Kidney (tissue), 14 donors: Measurements from ENCODE around the gene MS4A10. TPM values are rescaled to one million over a fixed set of nuclear protein-coding genes. Genes with fewer than 3 reads are reported as not detected.

ENCODE experiments used
- DNase-seq, 5 donors: peaks; one replicate each; pipeline ENCODE4 v3.0.0-alpha.2; 2013 to 2020
- FAIRE-seq: peaks from 2 replicates; lab custom pipeline; 2012; peaks lifted over from hg19 to GRCh38; lab: Jason Lieb, UNC
- H3K27ac ChIP-seq, 2 donors: one replicate each; pipeline ENCODE4 v1.7.0; 2013; ENCODE audit warnings: low read depth in 2 of 2, low read length in 2 of 2, inconsistent platforms in 1 of 2
- H3K27me3 ChIP-seq: one replicate; pipeline ENCODE4 v1.7.1; 2013; ENCODE audit warnings: low read length, inconsistent platforms; ENCODE audit not compliant: control insufficient read depth, insufficient read depth
- H3K36me3 ChIP-seq, 3 donors: one replicate each; pipeline versions ENCODE4 v1.7.0 to v1.7.1; 2013; ENCODE audit warnings: low read length in 3 of 3, control low read depth in 1 of 3, inconsistent platforms in 1 of 3; ENCODE audit not compliant: insufficient read depth in 3 of 3, control insufficient read depth in 2 of 3
- H3K4me1 ChIP-seq, 3 donors: one replicate each; pipeline versions ENCODE4 v1.7.0 to v1.7.1; 2013; ENCODE audit warnings: low read length in 3 of 3, inconsistent platforms in 1 of 3, low read depth in 1 of 3; ENCODE audit not compliant: control insufficient read depth in 2 of 3, insufficient read depth in 2 of 3
- H3K4me3 ChIP-seq, 3 donors: one replicate each; pipeline versions ENCODE4 v1.7.0 to v1.8.1; 2013; ENCODE audit warnings: low read length in 3 of 3, control low read depth in 1 of 3, inconsistent platforms in 1 of 3
- H3K9ac ChIP-seq, 3 donors: one replicate each; pipeline versions ENCODE4 v1.7.0 to v1.7.1; 2013; ENCODE audit warnings: low read length in 3 of 3, control low read depth in 1 of 3, inconsistent platforms in 1 of 3
- H3K9me3 ChIP-seq, 3 donors: one replicate each; pipeline versions ENCODE4 v1.7.0 to v1.7.1; 2013; ENCODE audit warnings: low read length in 3 of 3, control low read depth in 1 of 3, inconsistent platforms in 1 of 3; ENCODE audit not compliant: control insufficient read depth in 2 of 3, insufficient read depth in 1 of 3
- CTCF ChIP-seq: IDR thresholded peaks from 3 replicates; pipeline ENCODE4 v1.5.1; 2012; ENCODE audit warnings: mild to moderate bottlenecking, moderate library complexity, borderline replicate concordance; ENCODE audit not compliant: insufficient read depth; ENCODE audit errors: extremely low read depth
- intact Hi-C: fragments of 100-400 bp; cut with DNase I; formaldehyde crosslinking; loops from one replicate; pipeline ENCODE4 v1.11.1; 2022
- polyA plus RNA-seq: library from polyadenylated mRNA; stranded (reverse); fragments of 350-450 nt; fragmentation: Illumina TruSeq; extraction: RNeasy Lipid Tissue Mini Kit (QIAGEN cat#74804); gene quantifications from one replicate; pipeline ENCODE4 v1.2.3, GENCODE V29; 2014; ENCODE audit warnings: low read depth, low replicate concordance; ENCODE audit not compliant: insufficient read depth
- total RNA-seq: library from RNA; stranded (reverse); fragmentation: NEBNext Ultra II Directional; extraction: Animal tissue kit (Norgen Biotek cat#: 25700); gene quantifications from one replicate; pipeline ENCODE4 v1.2.1, GENCODE V29; 2021
- donor health status: control.
- donor health status: control.
- donor health status: control.
- donor health status: control.
- donor health status: control.
- donor health status: DM: yes; HTN: yes; CAD: no.
- donor health status: Normal renal cell carcinoma (clear cell type).

Gene MS4A10
- total and polyA plus RNA-seq, 2 donors from 2014 or later, result 1.1 TPM; not detected in 1

DNA sequence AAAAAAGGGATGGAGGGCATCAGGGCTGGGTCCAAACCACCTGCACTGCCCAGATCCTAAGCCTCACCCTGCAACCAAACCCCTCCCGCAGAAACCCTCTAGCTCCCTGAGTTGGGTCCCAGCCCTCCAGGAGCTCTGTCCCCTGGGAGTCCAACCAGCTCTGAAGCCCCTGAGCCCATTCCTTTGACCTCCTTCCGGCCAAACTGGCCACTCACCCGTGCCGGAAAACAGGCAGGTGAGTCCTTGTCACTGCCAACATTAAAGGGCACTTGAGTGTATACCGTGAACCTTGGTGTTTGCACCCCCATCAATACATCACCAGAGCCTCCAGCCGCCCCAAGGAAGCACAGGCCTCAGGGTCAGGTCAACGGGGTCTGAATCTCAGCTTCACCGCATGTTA is 16.9 kb upstream of the MS4A10 start:
- no peak for DNase-seq
- TF ChIP-seq CTCF, result no peak
- intact Hi-C loops, result no loop called here
- Histone ChIP-seq H3K4me3 (no peak overlapping the region), H3K9me3 (no peaks in the 10 kb centered on the region), H3K27ac (no peak overlapping the region), H3K4me1 (no peaks in the 10 kb centered on the region), H3K9ac (no peak overlapping the region), H3K27me3 (no peaks in the 10 kb centered on the region), H3K36me3 (no peaks in the 10 kb centered on the region)
- FAIRE-seq, result no peak

DNA sequence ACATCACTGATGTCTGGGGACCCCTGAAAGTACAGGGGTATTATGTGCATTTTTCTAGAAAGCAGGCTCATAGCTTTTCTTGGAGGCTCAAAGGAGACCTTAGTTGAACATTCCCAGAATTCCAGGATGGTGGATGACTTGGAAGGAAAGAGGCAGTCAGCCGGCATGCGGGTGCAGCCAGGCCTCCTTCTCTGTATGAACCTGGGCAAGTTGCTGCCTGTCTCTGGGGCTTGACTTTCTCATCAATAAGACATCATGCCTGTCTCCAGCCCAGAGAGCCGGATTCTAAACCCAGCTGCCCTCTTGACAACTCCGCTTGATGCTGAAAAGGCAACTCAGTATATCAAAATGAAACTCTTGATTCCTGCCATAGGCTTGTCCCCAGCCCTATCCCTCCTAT is 15.9 kb upstream of the MS4A10 start:
- H3K4me1 ChIP-seq, result no peaks in the 10 kb centered on the region
- H3K36me3 ChIP-seq, result no peaks in the 10 kb centered on the region
- H3K27ac ChIP-seq, result no peak overlapping the region
- no peaks in the 10 kb centered on the region for H3K9me3 ChIP-seq
- H3K27me3 ChIP-seq, result no peaks in the 10 kb centered on the region
- intact Hi-C loops, result no loop called here
- no peak overlapping the region for H3K9ac ChIP-seq
- no peak for TF ChIP-seq CTCF
- H3K4me3 ChIP-seq, result no peak overlapping the region
- no peak for FAIRE-seq
- no peak for DNase-seq

DNA sequence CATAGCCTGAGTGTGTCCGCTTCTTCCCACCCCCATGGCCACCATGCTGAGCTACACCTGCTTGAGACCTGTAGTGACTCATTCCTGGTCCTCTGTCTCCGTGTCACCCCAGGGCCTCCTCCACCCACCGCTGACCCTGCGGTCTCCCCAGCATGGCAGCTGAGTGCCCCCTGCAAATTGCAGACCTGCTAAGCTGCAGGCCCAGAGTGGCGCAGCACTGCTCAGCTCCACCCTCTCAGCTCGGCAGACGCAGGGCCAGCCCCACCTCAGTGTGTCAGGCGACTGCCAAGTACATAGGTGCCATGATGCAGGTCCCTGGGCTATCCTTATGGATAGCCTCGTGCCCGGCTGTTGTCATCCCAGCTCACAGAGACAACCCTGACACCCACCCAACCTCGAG is 15.3 kb upstream of the MS4A10 start:
- Histone ChIP-seq H3K36me3 (no peaks in the 10 kb centered on the region), H3K4me3 (no peak overlapping the region), H3K27ac (no peak overlapping the region), H3K9me3 (no peaks in the 10 kb centered on the region), H3K27me3 (no peaks in the 10 kb centered on the region), H3K9ac (no peak overlapping the region), H3K4me1 (no peaks in the 10 kb centered on the region)
- FAIRE-seq, result no peak
- DNase-seq, result no peak
- intact Hi-C loops, result no loop called here
- TF ChIP-seq CTCF, result no peak

DNA sequence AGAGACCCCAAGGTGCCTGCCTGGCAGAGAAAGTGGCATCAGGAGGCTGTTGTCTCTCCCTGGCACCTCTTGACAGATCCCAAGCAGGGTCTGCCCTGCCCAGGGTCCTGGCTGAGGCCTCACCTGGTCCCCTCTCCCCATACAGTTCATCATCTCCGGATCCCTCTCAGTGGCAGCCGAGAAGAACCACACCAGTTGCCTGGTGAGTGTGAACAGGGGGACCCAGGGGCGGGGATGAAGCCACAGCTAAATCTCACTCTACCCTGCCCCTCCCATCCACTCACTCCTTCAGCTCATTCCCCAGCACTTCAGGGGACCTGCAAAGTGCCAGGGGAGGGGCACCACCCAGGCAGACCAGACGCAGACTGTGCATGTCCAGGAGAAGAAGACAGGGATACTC is 14.0 kb upstream of the MS4A10 start:
- Histone ChIP-seq H3K9me3 (no peaks in the 10 kb centered on the region), H3K27me3 (no peaks in the 10 kb centered on the region), H3K9ac (no peak overlapping the region), H3K4me1 (no peaks in the 10 kb centered on the region), H3K36me3 (no peaks in the 10 kb centered on the region), H3K4me3 (no peak overlapping the region), H3K27ac (no peak overlapping the region)
- DNase-seq, result peak in 1 of 5 donors; percentile 17
- no peak for TF ChIP-seq CTCF
- intact Hi-C loops, result no loop called here
- FAIRE-seq, result no peak
